Lung (tissue), 12 donors: ENCODE data around the gene HLCS. TPM values are rescaled to one million over a fixed set of nuclear protein-coding genes. Genes with fewer than 3 reads are reported as not detected.

Experiments
- ATAC-seq: fragments of 200-7000 bp; cut with Tn5 transposase; one replicate; pipeline ENCODE4 v1.9.1; 2020; ENCODE audit warnings: moderate number of reproducible peaks; ENCODE audit not compliant: insufficient read depth, low FRiP score
- DNase-seq, 3 donors: peaks; one replicate each; pipeline ENCODE4 v3.0.0-alpha.2; 2013 to 2017
- H3K27ac ChIP-seq, 2 donors: one replicate each; pipeline ENCODE4 v1.5.1; 2013; ENCODE audit warnings: mild to moderate bottlenecking in 2 of 2, moderate library complexity in 2 of 2, control low read depth in 1 of 2, inconsistent platforms in 1 of 2, low read depth in 1 of 2, low read length in 1 of 2
- H3K27me3 ChIP-seq, 3 donors: one replicate each; pipeline ENCODE4 v1.5.1; 2013; ENCODE audit warnings: low read length in 2 of 3; ENCODE audit not compliant: control insufficient read depth in 3 of 3, insufficient read depth in 3 of 3
- H3K36me3 ChIP-seq, 4 donors: one replicate each; pipeline ENCODE4 v1.5.1; 2013; ENCODE audit warnings: low read length in 4 of 4, mild to moderate bottlenecking in 1 of 4, moderate library complexity in 1 of 4; ENCODE audit not compliant: control insufficient read depth in 4 of 4, insufficient read depth in 4 of 4
- H3K4me1 ChIP-seq, 5 donors: one replicate each; pipeline ENCODE4 v1.5.1; 2013; ENCODE audit warnings: low read length in 5 of 5, mild to moderate bottlenecking in 2 of 5, moderate library complexity in 1 of 5; ENCODE audit not compliant: control insufficient read depth in 5 of 5, insufficient read depth in 5 of 5
- H3K4me3 ChIP-seq: one replicate; pipeline ENCODE4 v1.5.1; 2013; ENCODE audit warnings: mild to moderate bottlenecking, control low read depth, moderate library complexity
- H3K9ac ChIP-seq, 2 donors: one replicate each; pipeline ENCODE4 v1.5.1; 2013; ENCODE audit warnings: low read length in 2 of 2, control low read depth in 1 of 2; ENCODE audit not compliant: insufficient read depth in 1 of 2
- H3K9me3 ChIP-seq, 4 donors: one replicate each; pipeline ENCODE4 v1.5.1; 2013; ENCODE audit warnings: low read length in 3 of 4, mild to moderate bottlenecking in 1 of 4, moderate library complexity in 1 of 4; ENCODE audit not compliant: control insufficient read depth in 4 of 4, insufficient read depth in 3 of 4
- CTCF ChIP-seq: IDR thresholded peaks from 2 replicates; pipeline ENCODE4 v1.5.1; 2012; ENCODE audit warnings: mild to moderate bottlenecking; ENCODE audit errors: control extremely low read depth, extremely low read depth
- WGBS, 2 donors: extraction: QIAGEN DNeasy Blood & Tissue Kit; methylation state at CpG; one replicate each; pipeline ENCODE4 v1.1.7; 2013; 5-methylcytosine and 5-hydroxymethylcytosine counted together
- polyA plus RNA-seq, 2 donors: library from polyadenylated mRNA; stranded (reverse); fragments of 200-250 nt; gene quantifications; one replicate each; pipeline ENCODE4 v1.2.1, GENCODE V29; 2013
- total RNA-seq, 2 donors: library from RNA; depleted of rRNA in 1 of 2; stranded (reverse); fragments of >200 nt in 1 of 2; gene quantifications; one replicate each; pipeline ENCODE4 v1.2.1, GENCODE V29; 2014 to 2021
- donor health status: control.
- donor health status: control.
- donor health status: Bipolar disorder and iron deficiency.
- donor health status: healthy.
- donor health status: DM: yes; HTN: yes; CAD: no.

Gene HLCS
- total and polyA plus RNA-seq, 4 donors = 5.0 to 28.8 (median 17.5) TPM

DNA sequence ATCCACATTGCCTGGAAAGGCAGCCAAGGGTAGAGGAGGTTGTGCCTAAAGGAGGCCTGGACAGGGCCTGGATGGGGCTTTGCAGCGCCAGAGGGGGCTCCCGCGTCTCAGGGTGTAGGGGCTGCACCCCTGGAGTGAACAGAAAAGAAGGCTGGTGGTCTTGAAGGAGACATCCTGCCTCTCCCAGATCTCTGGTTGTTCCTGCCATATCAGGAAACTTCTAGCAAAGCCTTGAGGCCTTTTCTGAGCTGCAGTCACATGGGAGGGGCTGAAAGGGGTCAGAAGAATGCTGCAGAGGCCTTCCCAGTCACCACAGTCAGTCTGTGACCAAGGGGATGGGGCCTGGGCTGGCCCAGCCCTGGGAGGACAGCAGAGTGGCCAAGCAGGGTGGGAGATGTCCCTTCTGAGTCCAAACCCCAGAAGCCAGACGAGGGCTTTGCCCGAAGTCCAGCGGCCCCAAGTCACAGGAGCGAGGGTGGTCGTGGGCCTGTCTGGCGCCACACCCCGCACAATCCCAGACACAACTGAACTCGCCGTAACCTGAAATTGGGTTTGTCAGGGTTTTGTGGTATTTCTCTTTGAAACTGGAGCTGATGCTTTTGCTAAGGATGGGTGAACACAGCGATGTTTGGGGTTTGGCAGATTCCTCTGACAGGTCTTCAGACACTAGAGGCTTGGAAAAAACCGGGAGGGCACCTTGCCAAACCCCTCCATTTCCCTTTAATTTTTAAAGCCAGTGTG lies 237.9 kb downstream of the HLCS start:
- no peak overlapping the region for H3K27ac ChIP-seq
- H3K36me3 ChIP-seq = no peaks in the 10 kb centered on the region
- DNase-seq (no peak), ATAC-seq (no peak)
- peaks cover 0 to 4% (median 2%) of the 10 kb centered on the region in 3 donors for H3K27me3 ChIP-seq
- peaks cover 0 to 12% (median 0%) of the 10 kb centered on the region in 5 donors for H3K4me1 ChIP-seq
- peaks cover 0 to 2% (median 0%) of the 10 kb centered on the region in 4 donors for H3K9me3 ChIP-seq
- 93 to 94% methylated on average over 14 of the region's 14 CpGs for WGBS, 2 donors
- H3K4me3 ChIP-seq = no peak overlapping the region
- TF ChIP-seq CTCF = no peak
- H3K9ac ChIP-seq = no peak overlapping the region

DNA sequence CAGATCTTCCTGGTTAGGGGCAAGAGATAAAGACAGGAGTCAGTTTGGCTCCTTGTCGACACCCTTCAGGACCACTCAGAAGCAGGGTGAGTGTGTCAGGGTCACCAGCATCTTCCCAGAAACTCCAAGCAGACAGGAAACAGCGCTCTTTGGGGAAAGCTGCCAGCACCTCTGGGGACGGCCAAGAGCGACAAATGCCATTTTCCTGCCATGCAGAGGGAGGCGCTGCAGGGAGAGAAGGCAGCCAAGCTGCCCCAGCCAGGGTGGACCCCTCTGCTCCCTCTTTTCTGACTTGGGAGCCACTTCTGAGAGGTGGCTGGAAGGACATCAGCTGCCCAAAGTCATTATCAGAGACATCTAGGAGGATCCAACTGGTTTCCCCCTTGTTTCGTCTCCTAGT lies 238.6 kb downstream of the HLCS start:
- peaks cover 0 to 12% (median 0%) of the 10 kb centered on the region in 5 donors for H3K4me1 ChIP-seq
- DNase-seq (peak; percentile 53 to 72 (median 64)), ATAC-seq (no peak)
- no peak overlapping the region for H3K4me3 ChIP-seq
- TF ChIP-seq CTCF = no peak
- H3K27ac ChIP-seq = no peak overlapping the region
- 83 to 85% methylated on average over 6 of the region's 6 CpGs for WGBS, 2 donors
- H3K27me3 ChIP-seq = peaks cover 0 to 4% (median 2%) of the 10 kb centered on the region in 3 donors
- H3K9me3 ChIP-seq = peaks cover 0 to 4% (median 0%) of the 10 kb centered on the region in 4 donors
- H3K36me3 ChIP-seq = no peaks in the 10 kb centered on the region
- no peak overlapping the region for H3K9ac ChIP-seq

- TF ChIP-seq CTCF = no peak
- no peak for DNase-seq
Measured at GRCh38 chr21:36725793-36726386, 240.6 kb downstream of the HLCS start.

More at GRCh38 chr21:36725793-36726386, 240.6 kb downstream of the HLCS start:
- peaks cover 0 to 4% (median 2%) of the 10 kb centered on the region in 3 donors for H3K27me3 ChIP-seq
- no peak for ATAC-seq
- H3K4me1 ChIP-seq = peaks cover 0 to 12% (median 0%) of the 10 kb centered on the region in 5 donors
- no peak overlapping the region for H3K4me3 ChIP-seq
- H3K27ac ChIP-seq = no peak overlapping the region
- 96 to 98% methylated on average over 12 of the region's 12 CpGs for WGBS, 2 donors
- no peak overlapping the region for H3K9ac ChIP-seq
- H3K36me3 ChIP-seq = no peaks in the 10 kb centered on the region
- peaks cover 0 to 4% (median 0%) of the 10 kb centered on the region in 4 donors for H3K9me3 ChIP-seq
